Measurements from ENCODE around the gene AGGF1.

DNA sequence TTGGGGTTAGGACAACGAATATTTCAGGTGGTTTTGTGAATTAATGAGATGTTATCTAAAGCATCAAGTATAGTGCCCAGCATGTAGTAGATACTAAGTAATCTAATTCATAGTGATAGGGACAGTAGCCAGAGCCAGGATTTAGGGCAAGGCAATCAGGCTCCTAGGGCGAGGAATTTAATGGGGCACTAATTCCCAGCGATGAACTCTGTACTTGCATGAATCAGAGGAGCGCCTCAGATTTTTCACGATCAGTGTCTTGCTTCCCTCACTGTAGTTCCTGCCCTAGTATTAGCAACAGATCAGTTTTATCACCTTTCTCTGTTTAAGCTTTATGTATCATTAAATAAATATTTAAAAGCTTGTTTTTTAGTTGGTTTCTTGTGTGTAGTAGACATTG lies 3.1 kb downstream of the AGGF1 start:
- TF ChIP-seq, protein P1, sequence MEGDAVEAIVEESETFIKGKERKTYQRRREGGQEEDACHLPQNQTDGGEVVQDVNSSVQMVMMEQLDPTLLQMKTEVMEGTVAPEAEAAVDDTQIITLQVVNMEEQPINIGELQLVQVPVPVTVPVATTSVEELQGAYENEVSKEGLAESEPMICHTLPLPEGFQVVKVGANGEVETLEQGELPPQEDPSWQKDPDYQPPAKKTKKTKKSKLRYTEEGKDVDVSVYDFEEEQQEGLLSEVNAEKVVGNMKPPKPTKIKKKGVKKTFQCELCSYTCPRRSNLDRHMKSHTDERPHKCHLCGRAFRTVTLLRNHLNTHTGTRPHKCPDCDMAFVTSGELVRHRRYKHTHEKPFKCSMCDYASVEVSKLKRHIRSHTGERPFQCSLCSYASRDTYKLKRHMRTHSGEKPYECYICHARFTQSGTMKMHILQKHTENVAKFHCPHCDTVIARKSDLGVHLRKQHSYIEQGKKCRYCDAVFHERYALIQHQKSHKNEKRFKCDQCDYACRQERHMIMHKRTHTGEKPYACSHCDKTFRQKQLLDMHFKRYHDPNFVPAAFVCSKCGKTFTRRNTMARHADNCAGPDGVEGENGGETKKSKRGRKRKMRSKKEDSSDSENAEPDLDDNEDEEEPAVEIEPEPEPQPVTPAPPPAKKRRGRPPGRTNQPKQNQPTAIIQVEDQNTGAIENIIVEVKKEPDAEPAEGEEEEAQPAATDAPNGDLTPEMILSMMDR (IDR thresholded peaks at IDR 0.05; ENCODE audit: low read depth, low read length) = no peak
- TF ChIP-seq, protein P2, sequence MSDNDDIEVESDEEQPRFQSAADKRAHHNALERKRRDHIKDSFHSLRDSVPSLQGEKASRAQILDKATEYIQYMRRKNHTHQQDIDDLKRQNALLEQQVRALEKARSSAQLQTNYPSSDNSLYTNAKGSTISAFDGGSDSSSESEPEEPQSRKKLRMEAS (IDR thresholded peaks at IDR 0.05; ENCODE audit: low read depth, low read length) = no peak

Measured in NB4 (cell line).